IMR-90 (cell line): ENCODE results near the gene C2CD4C.

Source experiments
- CEBPB ChIP-seq: IDR thresholded peaks from 2 replicates; pipeline ENCODE4 v1.6.1; 2012; ENCODE audit warnings: low read depth, low read length, improper control_type of control experiment
- FOS ChIP-seq: fragments of 150-350 bp; IDR thresholded peaks from 2 replicates; pipeline ENCODE4 v1.6.1; 2016; ENCODE audit warnings: low read depth, low read length
- MAZ ChIP-seq: IDR thresholded peaks from 2 replicates; pipeline ENCODE4 v1.6.1; 2012; ENCODE audit warnings: low read depth, mild to moderate bottlenecking, low read length, improper control_type of control experiment, moderate library complexity, borderline replicate concordance
- POLR2A ChIP-seq: IDR thresholded peaks from 2 replicates; pipeline ENCODE4 v1.6.1; 2012; ENCODE audit warnings: mild to moderate bottlenecking, low read depth, low read length
- RCOR1 ChIP-seq: IDR thresholded peaks from 2 replicates; pipeline ENCODE4 v1.6.1; 2012; ENCODE audit warnings: mild to moderate bottlenecking, low read length, improper control_type of control experiment; ENCODE audit not compliant: insufficient replicate concordance
- RFX5 ChIP-seq: IDR thresholded peaks from 2 replicates; pipeline ENCODE4 v1.8.0; 2012; ENCODE audit warnings: low read depth, mild to moderate bottlenecking, low read length, moderate library complexity
- SMC3 ChIP-seq: fragments of 150-350 bp; IDR thresholded peaks from 2 replicates; pipeline ENCODE4 v1.6.1; 2016; ENCODE audit warnings: low read depth, mild to moderate bottlenecking, antibody characterized with exemption, low read length, moderate library complexity
- TF ChIP-seq, protein P1 (sequence below): conservative IDR thresholded peaks from 2 replicates; pipeline ENCODE4 v1.5.1; 2012; ENCODE audit warnings: mild to moderate bottlenecking, low read depth, low read length, improper control_type of control experiment
- TF ChIP-seq, protein P2 (sequence below): fragments of 150-350 bp; IDR thresholded peaks from 2 replicates; pipeline ENCODE4 v1.6.1; 2017; ENCODE audit warnings: mild to moderate bottlenecking, antibody characterized with exemption, low read length, low read depth

DNA sequence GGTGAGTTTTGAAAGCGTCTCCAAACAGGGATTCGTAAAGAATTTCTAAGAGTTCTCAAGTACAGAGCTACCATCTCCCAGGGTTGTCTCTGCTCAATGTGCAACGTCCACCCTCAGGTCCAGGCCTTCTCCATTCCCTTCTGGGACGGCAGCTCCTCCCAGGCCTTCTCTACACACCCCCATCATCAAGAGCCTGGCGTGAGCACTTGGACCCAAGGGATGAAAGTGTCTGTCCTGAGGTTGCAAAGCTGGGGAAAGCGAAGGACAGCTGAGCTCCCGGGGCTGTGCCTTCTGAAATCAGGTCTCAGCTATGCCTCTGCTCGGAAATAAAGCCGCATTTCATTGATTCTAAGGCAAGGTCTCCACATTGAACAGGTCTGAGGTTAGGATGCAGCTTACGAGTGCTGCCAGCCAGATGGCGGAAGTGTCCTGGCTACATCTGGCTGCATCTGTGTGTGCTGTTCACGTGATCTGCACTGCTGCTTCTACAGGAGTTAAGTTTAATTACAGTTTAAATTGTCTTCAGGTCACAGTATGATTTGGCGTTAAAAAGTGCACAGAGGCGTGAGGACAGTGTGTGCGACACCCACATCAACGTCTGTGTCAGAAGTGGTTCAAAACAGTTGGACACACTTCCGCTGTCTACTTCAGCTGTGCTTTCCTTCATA, 37.3 kb downstream of the C2CD4C start:
- TF ChIP-seq, protein P1, sequence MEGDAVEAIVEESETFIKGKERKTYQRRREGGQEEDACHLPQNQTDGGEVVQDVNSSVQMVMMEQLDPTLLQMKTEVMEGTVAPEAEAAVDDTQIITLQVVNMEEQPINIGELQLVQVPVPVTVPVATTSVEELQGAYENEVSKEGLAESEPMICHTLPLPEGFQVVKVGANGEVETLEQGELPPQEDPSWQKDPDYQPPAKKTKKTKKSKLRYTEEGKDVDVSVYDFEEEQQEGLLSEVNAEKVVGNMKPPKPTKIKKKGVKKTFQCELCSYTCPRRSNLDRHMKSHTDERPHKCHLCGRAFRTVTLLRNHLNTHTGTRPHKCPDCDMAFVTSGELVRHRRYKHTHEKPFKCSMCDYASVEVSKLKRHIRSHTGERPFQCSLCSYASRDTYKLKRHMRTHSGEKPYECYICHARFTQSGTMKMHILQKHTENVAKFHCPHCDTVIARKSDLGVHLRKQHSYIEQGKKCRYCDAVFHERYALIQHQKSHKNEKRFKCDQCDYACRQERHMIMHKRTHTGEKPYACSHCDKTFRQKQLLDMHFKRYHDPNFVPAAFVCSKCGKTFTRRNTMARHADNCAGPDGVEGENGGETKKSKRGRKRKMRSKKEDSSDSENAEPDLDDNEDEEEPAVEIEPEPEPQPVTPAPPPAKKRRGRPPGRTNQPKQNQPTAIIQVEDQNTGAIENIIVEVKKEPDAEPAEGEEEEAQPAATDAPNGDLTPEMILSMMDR = no peak
- TF ChIP-seq POLR2A = no peak
- no peak for TF ChIP-seq RCOR1
- TF ChIP-seq, protein P2, sequence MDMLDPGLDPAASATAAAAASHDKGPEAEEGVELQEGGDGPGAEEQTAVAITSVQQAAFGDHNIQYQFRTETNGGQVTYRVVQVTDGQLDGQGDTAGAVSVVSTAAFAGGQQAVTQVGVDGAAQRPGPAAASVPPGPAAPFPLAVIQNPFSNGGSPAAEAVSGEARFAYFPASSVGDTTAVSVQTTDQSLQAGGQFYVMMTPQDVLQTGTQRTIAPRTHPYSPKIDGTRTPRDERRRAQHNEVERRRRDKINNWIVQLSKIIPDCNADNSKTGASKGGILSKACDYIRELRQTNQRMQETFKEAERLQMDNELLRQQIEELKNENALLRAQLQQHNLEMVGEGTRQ = no peak
- TF ChIP-seq RFX5 = no peak
- no peak for TF ChIP-seq MAZ
- TF ChIP-seq CEBPB = no peak
- no peak for TF ChIP-seq SMC3
- no peak for TF ChIP-seq FOS
